ENCODE results near the gene DTNB.

DNA sequence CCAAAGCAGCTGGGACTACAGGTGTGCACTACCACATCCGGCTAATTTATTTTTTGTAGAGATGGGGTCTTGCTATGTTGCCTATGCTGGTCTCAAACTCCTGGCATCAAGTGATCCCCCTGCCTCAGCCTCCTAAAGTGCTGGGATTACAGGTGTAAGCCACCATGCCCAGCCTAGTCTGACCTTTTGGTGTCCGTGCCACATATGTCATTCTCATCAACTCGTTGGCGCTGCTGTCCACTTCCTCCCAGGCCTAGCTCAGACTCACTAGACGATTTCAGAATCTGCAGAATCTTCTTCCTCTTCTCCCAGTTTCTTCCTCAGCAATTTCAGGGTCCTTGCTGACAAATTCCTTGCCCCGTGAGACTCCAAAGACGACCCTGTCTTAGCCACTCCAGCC lies 291.9 kb downstream of the DTNB start:
- TF ChIP-seq, protein P1, sequence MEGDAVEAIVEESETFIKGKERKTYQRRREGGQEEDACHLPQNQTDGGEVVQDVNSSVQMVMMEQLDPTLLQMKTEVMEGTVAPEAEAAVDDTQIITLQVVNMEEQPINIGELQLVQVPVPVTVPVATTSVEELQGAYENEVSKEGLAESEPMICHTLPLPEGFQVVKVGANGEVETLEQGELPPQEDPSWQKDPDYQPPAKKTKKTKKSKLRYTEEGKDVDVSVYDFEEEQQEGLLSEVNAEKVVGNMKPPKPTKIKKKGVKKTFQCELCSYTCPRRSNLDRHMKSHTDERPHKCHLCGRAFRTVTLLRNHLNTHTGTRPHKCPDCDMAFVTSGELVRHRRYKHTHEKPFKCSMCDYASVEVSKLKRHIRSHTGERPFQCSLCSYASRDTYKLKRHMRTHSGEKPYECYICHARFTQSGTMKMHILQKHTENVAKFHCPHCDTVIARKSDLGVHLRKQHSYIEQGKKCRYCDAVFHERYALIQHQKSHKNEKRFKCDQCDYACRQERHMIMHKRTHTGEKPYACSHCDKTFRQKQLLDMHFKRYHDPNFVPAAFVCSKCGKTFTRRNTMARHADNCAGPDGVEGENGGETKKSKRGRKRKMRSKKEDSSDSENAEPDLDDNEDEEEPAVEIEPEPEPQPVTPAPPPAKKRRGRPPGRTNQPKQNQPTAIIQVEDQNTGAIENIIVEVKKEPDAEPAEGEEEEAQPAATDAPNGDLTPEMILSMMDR (conservative IDR thresholded peaks at IDR 0.05): no peak
- TF ChIP-seq ZFX (IDR thresholded peaks at IDR 0.05): no peak

All from C4-2B (cell line).